ENCODE measurements around the gene TBX6. TPM values are rescaled to one million over a fixed set of nuclear protein-coding genes. Genes with fewer than 3 reads are reported as not detected.

TBX6 gene
- total RNA-seq, 1 experiment from 2014 or later, result 1.6 TPM

- Mint-ChIP-seq H3K9me3 (no peaks in the 10 kb centered on the region), H3K27ac (no peak overlapping the region), H3K4me3 (no peak overlapping the region), H3K27me3 (ENCODE audit: low read depth) (peaks cover 2% of the 10 kb centered on the region), H3K4me1 (no peaks in the 10 kb centered on the region), H3K36me3 (ENCODE audit: insufficient read depth in 1 of 3, low read depth in 3 of 3) (no peaks in the 10 kb centered on the region)
- Histone ChIP-seq H3K9ac (ENCODE audit: extremely low read depth, insufficient read length, low read length) (no peak overlapping the region), H4K20me1 (ENCODE audit: control insufficient read depth, insufficient read depth, insufficient read length) (no peaks in the 10 kb centered on the region), H2AK5ac (ENCODE audit: insufficient read length, low read length) (no peak overlapping the region), H3K4me1 (ENCODE audit: insufficient read depth, low read length) (no peaks in the 10 kb centered on the region), H2BK15ac (ENCODE audit: low read depth, low read length) (no peak overlapping the region), H2BK20ac (ENCODE audit: low read depth, low read length, poor library complexity, severe bottlenecking) (no peak overlapping the region), H3K4ac (ENCODE audit: low read depth, low read length) (no peak overlapping the region), H3K79me1 (ENCODE audit: insufficient read depth, low read depth, low read length, poor library complexity, severe bottlenecking) (no peaks in the 10 kb centered on the region), H3K56ac (ENCODE audit: insufficient read length, low read depth, low read length) (peak overlapping the region; percentile 82), H3K79me2 (ENCODE audit: insufficient read depth, low read length) (no peaks in the 10 kb centered on the region), H2BK120ac (ENCODE audit: low read depth, low read length, poor library complexity, severe bottlenecking) (no peak overlapping the region), H3K27me3 (ENCODE audit: insufficient read depth, low read length) (no peaks in the 10 kb centered on the region), H2BK5ac (ENCODE audit: insufficient read length, low read length) (no peak overlapping the region), H3K18ac (ENCODE audit: insufficient read length, low read depth, low read length) (no peak overlapping the region), H3K23ac (ENCODE audit: insufficient read length, low read depth, low read length) (no peak overlapping the region), H4K5ac (ENCODE audit: insufficient read length, low read depth, low read length) (no peak overlapping the region), H3K23me2 (ENCODE audit: insufficient read length, low read depth, low read length, poor library complexity, severe bottlenecking) (peaks cover 3% of the 10 kb centered on the region), H2AFZ (ENCODE audit: low read length) (no peak overlapping the region), H4K91ac (ENCODE audit: insufficient read length, low read depth, low read length) (no peak overlapping the region), H4K8ac (replicated peaks; ENCODE audit: insufficient read length, low read depth, low read length) (no peak overlapping the region), H2BK12ac (ENCODE audit: insufficient read length, low read depth, low read length) (no peak overlapping the region), H3T11ph (ENCODE audit: low read length) (no peak overlapping the region), H3K14ac (ENCODE audit: insufficient read depth, low read length) (no peak overlapping the region), H3K9me3 (ENCODE audit: control insufficient read depth, low read depth, low read length) (no peaks in the 10 kb centered on the region), H3K4me2 (ENCODE audit: insufficient read depth, insufficient read length, low read length) (no peak overlapping the region), H3K27ac (ENCODE audit: insufficient read length, low read depth, low read length) (no peak overlapping the region)
- TF ChIP-seq, protein P1, sequence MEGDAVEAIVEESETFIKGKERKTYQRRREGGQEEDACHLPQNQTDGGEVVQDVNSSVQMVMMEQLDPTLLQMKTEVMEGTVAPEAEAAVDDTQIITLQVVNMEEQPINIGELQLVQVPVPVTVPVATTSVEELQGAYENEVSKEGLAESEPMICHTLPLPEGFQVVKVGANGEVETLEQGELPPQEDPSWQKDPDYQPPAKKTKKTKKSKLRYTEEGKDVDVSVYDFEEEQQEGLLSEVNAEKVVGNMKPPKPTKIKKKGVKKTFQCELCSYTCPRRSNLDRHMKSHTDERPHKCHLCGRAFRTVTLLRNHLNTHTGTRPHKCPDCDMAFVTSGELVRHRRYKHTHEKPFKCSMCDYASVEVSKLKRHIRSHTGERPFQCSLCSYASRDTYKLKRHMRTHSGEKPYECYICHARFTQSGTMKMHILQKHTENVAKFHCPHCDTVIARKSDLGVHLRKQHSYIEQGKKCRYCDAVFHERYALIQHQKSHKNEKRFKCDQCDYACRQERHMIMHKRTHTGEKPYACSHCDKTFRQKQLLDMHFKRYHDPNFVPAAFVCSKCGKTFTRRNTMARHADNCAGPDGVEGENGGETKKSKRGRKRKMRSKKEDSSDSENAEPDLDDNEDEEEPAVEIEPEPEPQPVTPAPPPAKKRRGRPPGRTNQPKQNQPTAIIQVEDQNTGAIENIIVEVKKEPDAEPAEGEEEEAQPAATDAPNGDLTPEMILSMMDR (conservative IDR thresholded peaks at IDR 0.05), result no peak
- DNase-seq, result no peak
- no CpG with 5 or more reads among the region's 13 CpGs for WGBS (ENCODE audit: extremely low coverage, insufficient read length, low lambda C conversion rate)
These were observed 48.1 kb upstream of the TBX6 start for GRCh38 chr16:30139583-30140481.

All from H9 (cell line).